T47D (cell line): Measurements from ENCODE around the gene PAX9.
A peak's percentile ranks its signal among the peaks of the same experiment; 100 is the strongest.
"Not testable (repeated sequence)": the region's sequence is repeated elsewhere in the genome, so short reads cannot be mapped to it uniquely, and the experiment has no call there.

ENCODE experiments used
- DNase-seq, 2 experiments: peaks; one replicate each; pipeline versions ENCODE4 v3.0.0 to v3.0.0-alpha.2; 2011 to 2012; ENCODE audit warnings: low read depth in 1 of 2, low spot score in 1 of 2
- JUND ChIP-seq: IDR thresholded peaks from 2 replicates; pipeline ENCODE4 v1.6.1; 2012; ENCODE audit warnings: low read depth
- in situ Hi-C: cut with HindIII; loops from 2 replicates; pipeline ENCODE4 v1.10.0; 2016; ENCODE audit warnings: low sequenced_read_pairs, low pct_unique_long_range_greater_than_20kb

The PAX9 gene

GRCh38 chr14:36666416-36667206 is 5.0 kb downstream of the PAX9 start:
- DNase-seq, result no peak
- TF ChIP-seq JUND, result no peak
- in situ Hi-C loops, result no loop called here

GRCh38 chr14:36667679-36668078 is 6.0 kb downstream of the PAX9 start:
- no peak for DNase-seq
- in situ Hi-C loops, result no loop called here
- no peak for TF ChIP-seq JUND

- in situ Hi-C loops, result no loop called here
- DNase-seq, result no peak
- no peak for TF ChIP-seq JUND
These were observed 9.5 kb downstream of the PAX9 start for GRCh38 chr14:36671149-36671548.

- in situ Hi-C loops, result no loop called here
- no peak for DNase-seq
- no peak for TF ChIP-seq JUND
These were observed 10.4 kb downstream of the PAX9 start for GRCh38 chr14:36672095-36672494.

GRCh38 chr14:36674659-36675058 is 13.0 kb downstream of the PAX9 start:
- TF ChIP-seq JUND, result no peak
- DNase-seq, result no peak
- in situ Hi-C loops, result no loop called here

- no peak for DNase-seq
- in situ Hi-C loops, result no loop called here
- no peak for TF ChIP-seq JUND
These were observed 13.9 kb downstream of the PAX9 start for GRCh38 chr14:36675581-36675980.

- TF ChIP-seq JUND, result no peak
- in situ Hi-C loops, result no loop called here
- DNase-seq, result no peak
These were observed 14.6 kb downstream of the PAX9 start for GRCh38 chr14:36676236-36676635.

- in situ Hi-C loops, result no loop called here
- TF ChIP-seq JUND, result no peak
These were observed 20.7 kb downstream of the PAX9 start for GRCh38 chr14:36682338-36682737.

GRCh38 chr14:36683083-36683724 is 21.5 kb downstream of the PAX9 start:
- in situ Hi-C loops, result no loop called here
- no peak; the same call in 1 of the 2 replicates for TF ChIP-seq JUND

More at GRCh38 chr14:36682338-36682737, 20.7 kb downstream of the PAX9 start:
- no peak for DNase-seq

GRCh38 chr14:36684946-36685345 is 23.3 kb downstream of the PAX9 start:
- no peak for DNase-seq
- in situ Hi-C loops, result no loop called here
- no peak for TF ChIP-seq JUND

More at GRCh38 chr14:36683083-36683724, 21.5 kb downstream of the PAX9 start:
- DNase-seq, result peak; percentile 38 to 73

GRCh38 chr14:36690311-36691040 is 28.8 kb downstream of the PAX9 start:
- no peak for DNase-seq
- in situ Hi-C loops, result no loop called here
- no peak for TF ChIP-seq JUND

- DNase-seq, in situ Hi-C loops: not testable (repeated sequence)
These were observed 37.8 kb downstream of the PAX9 start for GRCh38 chr14:36699420-36699819.

GRCh38 chr14:36700651-36701050 is 39.0 kb downstream of the PAX9 start:
- peak in 1 of 2 experiments; percentile 26 for DNase-seq
- in situ Hi-C loops, result no loop called here
- TF ChIP-seq JUND, result no peak
